Measurements from ENCODE around the gene CDY1B.
"Not testable (repeated sequence)": the region's sequence is repeated elsewhere in the genome, so short reads cannot be mapped to it uniquely, and the experiment has no call there.

- TF ChIP-seq, protein P1, sequence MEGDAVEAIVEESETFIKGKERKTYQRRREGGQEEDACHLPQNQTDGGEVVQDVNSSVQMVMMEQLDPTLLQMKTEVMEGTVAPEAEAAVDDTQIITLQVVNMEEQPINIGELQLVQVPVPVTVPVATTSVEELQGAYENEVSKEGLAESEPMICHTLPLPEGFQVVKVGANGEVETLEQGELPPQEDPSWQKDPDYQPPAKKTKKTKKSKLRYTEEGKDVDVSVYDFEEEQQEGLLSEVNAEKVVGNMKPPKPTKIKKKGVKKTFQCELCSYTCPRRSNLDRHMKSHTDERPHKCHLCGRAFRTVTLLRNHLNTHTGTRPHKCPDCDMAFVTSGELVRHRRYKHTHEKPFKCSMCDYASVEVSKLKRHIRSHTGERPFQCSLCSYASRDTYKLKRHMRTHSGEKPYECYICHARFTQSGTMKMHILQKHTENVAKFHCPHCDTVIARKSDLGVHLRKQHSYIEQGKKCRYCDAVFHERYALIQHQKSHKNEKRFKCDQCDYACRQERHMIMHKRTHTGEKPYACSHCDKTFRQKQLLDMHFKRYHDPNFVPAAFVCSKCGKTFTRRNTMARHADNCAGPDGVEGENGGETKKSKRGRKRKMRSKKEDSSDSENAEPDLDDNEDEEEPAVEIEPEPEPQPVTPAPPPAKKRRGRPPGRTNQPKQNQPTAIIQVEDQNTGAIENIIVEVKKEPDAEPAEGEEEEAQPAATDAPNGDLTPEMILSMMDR (IDR thresholded peaks at IDR 0.05; ENCODE audit: low read depth, low read length): not testable (repeated sequence)
- not testable (repeated sequence) for TF ChIP-seq EZH2phosphoT487 (IDR thresholded peaks at IDR 0.05; ENCODE audit: low read depth)
Observed at GRCh38 chrY:24049525-24049924, 1.7 kb upstream of the CDY1B start.
